NCI-H2107 (cell line): ENCODE results near the gene SMIM5.

ENCODE experiments used
- DNase-seq: peaks from one replicate; lab custom pipeline; 2025; lab: John Stamatoyannopoulos, UW

The SMIM5 gene

DNA sequence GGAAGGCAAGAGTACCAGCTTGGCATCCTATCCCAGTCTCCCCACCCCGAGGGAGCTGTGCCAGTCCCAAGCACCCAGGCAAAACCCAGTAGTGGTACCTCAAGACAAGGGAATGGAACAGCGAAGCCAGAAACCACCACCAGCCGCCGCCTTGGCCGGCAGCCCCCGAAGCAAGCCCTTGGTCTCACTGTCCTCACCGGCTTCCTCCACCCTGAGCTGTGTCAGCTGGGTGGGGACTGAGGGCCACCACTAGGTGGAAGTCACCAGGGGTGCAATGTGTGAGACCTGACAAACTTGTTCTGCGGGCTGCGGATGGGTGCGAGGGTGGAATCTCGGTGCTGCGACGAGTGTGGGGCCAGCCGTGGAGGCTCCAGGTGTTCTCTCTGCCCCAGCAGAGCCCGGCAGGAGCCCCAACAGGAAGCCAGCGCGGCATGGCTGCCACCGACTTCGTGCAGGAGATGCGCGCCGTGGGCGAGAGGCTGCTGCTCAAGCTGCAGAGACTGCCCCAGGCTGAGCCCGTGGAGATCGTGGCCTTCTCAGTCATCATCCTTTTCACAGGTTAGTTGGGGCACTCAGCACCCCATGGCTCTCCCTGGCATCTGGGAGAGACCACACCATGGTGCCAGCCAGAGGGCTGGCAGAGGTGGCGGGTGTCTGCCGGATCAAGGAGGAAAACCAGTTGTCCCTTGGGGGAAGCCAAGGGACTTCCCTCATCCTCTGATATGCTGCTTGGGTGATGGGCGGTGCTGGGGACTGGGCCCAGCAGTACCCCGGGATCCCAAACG, 6.7 kb downstream of the SMIM5 start:
- no peak for DNase-seq

DNA sequence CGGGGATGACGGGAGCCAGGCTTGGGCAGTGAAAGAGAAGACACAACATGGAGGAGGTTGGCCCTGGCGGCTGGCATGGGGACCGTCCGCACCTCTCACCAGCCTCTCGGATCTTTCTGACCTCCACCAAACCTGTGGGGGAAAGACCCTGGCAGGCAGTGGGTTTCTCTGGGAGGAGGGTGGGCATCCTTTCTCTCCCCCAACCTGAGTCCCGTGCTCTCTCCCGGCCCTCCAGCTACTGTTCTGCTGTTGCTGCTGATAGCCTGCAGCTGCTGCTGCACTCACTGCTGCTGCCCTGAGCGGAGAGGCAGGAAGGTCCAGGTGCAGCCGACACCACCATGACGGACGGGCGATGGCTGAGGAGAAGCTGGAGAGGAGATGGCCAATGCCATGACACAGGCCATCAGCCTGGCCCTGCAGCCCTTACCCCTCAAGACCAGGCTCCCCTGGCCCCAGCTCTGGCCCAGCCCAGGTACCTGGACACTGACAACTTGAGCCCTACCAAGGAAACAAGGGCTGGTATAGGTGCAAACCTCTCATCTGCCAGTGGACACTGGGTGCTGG, 7.4 kb downstream of the SMIM5 start:
- no peak for DNase-seq

DNA sequence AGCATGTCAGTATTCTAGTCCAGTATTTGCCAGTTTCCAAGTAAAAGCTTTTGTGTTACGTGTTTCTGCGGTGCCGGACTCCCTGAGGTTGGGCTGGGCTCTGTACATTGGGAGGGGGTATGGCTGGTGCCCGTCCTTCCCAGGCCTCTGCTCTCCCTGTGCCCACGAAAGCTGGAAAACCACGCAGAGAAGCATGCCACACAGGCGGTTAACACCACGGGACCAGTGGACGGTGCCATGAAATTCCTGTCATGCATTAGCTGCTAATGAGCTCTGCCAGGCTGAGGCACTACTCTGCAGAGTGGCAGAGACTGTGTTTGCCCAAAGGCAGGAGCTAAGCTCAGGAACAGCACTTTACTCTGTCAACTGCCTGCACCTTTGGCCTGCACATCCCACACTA, 8.1 kb downstream of the SMIM5 start:
- no peak for DNase-seq

DNA sequence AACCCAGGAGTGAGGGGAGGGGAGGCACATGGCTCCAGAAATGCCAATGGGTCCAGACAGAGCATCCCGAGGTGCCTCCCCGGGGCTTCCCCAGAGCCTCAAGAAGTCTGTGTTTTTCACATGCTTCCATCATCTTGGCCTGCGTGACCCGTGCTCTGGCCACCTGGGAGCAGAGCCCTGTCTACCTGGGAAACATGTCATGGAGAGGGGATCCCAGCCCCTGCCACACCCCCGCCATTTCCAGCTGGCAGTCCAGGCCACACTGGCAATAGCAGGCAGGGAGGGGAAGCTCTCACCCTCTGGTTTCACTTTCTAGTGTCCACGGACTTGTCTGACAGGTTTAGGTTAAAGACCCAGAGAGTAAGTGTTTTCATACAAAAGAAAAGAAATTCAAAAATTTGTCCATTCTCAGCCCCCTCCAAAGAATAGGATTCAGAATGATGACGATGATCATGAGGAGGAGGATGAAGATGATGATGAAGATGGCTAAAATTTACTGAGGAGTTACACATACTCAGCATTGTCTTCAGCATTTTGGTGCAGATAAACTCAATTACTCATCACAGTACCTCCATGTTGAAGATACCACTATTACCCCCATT, 9.0 kb downstream of the SMIM5 start:
- DNase-seq = no peak

DNA sequence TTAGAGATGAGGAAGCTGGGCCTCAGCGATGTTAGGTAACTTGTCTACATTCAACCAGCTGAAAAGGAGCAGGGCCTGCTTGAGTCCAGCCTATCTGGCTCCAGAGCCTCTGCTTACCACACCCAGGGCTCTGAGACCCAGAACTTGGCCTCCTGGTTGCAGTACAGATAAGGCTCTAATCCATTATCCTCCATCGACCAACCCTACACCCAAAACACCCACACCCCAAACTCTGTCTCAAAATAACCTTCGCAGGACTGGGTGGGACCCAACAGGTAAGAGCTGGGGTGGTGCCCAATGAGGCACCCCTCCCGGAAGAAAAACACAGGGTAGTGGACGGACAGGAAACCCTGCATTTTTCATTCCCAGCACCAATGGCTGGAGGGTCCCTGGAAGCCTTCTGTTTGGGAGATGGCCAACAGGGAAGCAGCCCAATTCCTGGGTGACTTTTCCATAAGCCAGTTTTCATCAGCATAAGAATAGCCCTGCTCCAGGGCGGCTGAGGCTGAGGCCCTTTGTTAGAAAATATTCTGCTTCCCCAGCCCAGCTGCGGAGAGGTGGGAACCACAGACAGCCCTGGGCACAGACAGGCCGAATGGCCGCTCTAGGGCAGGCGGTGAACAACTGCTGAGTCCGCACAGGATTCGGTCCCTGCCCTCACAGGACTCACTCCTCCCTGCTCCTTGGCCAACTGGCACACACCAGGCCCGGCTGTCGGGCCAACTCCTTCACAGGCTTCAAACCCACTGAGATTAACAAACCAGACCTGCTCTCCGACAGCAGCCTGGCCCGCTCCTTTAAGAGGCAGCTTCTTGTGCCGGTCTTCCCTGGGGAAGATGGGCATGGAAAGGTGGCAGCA, 9.8 kb downstream of the SMIM5 start:
- DNase-seq = no peak

DNA sequence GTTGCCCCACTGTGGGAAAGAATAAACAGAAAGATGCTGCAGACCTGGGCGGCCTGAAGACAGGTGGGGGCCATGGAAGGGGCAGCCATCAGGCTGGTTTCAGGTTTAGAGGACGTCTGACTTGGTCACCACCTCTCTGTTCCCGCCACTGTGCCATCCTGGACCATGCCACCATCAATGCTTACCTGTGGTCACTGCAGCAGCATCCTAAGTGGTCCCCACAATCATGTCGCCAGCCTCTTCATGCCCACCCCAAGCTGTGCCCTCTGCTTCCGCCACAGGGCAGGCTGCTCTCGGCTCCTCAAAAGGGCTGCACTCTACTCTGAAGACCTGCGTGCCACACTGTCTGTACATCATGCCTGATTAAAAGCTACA, 10.4 kb downstream of the SMIM5 start:
- DNase-seq = no peak

DNA sequence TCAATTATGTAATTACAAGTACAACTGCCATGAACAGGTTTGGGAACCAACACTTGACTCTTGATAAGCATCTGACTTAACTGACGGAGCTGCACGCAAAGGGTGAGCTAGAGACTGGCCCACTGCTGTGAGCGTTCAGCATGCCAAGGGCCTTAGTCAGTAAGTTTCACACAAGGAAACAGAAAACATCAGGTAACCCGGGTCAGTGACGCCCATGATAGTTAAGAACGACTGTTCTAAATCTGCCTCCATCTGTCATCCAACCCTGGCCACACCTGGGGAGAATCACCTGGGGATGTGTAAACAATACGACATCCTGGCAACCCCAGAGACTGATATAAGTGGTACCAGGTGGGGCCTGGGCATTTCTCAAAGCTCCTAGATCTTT, 12.3 kb downstream of the SMIM5 start:
- no peak for DNase-seq

DNA sequence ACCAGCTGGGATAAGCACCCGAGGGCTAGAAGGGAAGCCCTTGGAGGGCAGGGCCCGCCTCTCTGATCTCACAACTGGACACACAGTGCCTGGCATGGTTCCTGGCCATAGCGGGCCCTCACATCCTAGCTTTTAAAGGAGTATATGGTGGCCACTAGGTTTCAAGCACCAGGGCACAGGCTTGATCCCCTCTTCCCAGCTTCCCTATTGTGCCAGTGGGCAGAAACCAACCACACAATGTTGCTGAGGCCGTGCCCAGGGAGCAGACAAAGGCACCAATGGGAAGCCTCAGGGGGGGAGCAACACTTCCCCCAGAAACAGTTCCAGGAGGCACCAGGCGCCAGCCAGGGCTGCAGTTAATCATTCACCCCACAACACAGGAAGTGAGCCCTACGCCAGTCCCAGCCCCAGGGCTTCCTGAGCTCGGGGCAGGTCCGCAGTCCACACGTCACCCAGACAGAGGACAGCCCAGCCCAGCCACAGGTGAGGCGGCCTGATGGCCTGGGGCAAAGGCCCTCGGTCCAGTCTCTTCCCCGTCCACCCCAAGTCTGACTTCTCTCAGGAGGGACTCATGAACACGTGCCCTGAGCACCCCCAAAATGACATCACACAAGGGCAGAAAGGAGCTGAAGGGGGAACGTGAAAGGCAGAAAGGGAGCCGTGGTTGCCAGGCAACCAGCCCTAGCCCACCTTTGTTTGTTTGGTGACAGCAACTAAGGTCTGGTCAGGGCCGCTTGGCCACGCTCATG, 12.8 kb downstream of the SMIM5 start:
- DNase-seq = no peak

DNA sequence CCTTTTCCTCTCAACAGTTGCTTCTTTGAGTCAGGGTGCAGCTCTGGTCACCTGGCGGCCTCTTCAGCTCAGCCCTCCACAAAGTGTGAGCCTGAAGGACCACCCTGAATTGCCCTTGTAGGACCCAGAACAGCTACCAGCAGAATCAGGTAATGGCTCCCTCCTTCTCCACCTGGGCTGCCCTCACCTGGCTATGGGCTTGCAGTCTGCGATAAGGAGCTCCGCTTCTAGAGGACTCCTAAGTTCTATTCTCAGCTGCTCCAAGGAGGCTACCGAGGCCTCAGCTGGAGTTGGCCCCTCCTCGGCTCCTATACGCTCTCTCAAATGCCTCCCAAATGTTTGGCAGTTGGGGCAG, 13.4 kb downstream of the SMIM5 start:
- no peak for DNase-seq

DNA sequence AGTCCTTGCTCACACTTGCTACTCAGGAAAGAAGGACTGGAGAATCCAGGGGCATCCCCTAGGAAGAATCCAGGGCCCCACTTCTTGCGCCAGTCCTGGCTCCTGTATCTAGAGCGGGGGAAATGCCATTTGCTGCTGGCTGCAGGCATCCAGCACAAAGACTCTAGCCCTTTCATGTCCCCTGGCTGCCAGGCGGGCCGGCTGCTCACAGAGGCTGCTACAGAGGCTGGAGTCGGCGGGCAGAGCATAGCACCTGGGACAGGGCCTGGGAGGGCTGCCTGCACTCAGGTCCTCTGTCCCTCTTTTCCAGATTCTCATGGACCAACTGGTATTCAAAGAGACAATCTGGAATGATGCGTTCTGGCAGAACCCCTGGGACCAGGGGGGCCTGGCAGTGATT, 13.8 kb downstream of the SMIM5 start:
- DNase-seq = no peak

DNA sequence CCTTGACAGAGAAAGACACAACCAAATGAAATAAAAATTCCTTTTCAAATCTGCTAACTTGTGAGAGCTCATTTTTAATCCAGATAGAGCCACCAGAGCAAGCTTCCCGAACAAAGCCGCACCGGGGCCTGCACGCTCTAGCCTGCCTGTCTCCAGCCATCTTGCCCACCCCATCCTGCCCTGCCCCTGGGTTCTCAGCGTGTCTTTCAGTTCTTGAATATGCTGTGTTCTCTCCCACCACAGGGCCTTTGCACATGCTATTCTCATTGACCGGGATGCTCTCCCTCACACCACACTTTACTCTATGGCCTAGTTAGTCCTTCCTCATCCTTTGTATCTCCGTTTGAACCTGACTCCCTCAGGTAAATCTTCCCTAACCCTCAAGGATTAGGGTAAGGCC, 14.7 kb downstream of the SMIM5 start:
- no peak for DNase-seq

DNA sequence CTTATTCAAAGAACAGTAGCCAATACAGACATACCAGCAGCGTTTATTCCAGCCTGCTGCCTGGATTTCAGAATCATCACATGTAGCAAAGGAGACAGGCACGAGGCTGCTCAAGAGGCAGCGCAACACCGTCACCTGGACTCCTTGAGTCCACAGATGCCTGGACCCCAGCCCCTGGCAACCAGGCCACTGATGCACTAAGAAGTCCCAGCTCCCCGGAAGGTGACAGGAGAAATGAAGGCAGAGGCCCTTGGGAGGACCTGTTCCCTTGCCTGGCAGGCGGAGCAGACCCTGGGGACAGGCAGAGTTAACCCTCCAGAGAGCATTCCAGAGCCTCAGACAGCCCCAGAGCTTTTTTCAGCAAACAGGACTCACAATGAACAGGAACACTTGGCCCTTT, 16.5 kb downstream of the SMIM5 start:
- DNase-seq = no peak

DNA sequence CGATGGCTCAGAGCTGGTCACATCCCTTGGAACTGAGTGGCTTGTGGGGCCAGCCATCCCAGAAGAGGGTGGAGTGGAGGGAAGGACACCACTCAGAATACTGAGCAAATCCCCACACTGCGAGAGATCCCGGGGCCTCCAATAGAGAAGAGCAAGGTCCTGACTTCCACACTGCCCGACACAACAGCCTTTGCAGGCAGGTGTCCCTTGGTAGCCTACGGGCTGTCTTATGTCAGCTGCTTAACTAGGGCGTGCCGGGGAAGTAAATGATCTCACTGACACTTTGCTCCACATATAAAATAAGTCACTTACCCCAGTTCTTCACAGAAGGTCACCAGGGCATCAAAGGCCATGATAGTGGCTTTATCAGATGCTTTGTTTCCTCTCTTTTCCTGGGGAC, 17.6 kb downstream of the SMIM5 start:
- DNase-seq = no peak

DNA sequence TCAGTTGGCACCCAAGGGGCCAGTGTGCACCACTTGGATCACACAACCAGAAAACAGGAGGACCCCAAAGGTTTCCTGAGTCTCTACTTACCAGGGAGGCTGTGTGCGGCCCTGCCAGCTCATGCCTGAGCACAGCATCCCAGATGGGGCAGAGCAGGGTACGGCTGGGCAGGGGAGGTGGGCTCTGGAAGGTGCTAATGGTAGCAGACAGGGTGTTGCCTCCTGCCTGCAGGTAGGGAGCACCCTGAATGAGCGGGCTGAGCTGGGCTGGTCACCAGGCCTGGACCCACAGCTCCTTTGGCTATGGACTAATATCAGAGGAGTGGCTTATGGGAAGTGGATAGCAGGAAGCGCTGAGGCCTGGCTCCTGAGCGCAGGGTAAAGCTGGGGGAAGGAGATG, 19.1 kb downstream of the SMIM5 start:
- DNase-seq = no peak

DNA sequence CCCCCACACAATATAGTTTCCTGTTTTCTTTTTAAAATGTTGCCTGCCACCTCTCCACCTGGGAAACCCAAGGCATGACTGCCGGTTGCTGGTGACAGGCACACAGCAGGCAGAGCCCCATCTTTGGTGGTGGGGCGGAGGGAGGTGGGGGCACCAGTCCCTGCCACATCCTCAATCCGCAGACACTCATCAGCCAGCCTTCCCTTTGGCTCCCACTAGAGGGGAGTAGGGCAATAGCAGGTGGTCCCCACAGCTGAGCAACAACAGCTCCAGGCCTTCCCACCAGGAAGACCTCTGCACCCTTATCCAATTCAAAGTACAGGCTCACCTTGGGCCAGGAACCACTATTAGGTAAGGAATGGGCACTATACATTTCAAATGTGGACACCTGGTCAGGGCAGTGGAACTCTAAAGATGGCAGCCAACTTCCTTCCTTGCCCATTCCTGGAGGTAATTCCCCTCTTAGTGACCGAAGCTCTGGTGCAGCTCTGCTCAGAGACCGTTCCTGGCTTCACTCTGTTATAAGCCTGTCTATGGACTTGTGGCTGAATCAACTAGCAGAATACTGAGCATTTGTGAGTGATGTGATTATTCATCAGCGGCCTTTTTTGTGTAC, 19.8 kb downstream of the SMIM5 start:
- DNase-seq = no peak

DNA sequence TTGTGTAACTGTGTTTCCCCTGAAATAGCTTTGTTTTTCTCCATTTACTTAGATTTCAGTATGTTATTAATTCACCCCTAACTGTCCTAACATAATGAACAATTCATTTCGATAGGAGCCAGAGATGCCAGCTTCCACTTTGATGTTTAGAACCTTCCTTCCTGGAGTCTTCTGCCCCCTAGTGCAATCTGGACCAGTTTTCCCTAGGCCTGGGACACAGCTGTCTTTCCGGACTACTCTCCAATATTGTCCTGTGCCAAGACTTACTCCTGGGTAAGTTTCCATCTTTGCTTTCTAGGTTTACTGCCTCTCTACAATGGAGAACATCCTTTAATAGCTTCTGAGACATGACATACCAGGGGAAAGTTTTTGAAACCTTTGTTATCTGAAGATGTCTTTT, 20.9 kb downstream of the SMIM5 start:
- DNase-seq = no peak

DNA sequence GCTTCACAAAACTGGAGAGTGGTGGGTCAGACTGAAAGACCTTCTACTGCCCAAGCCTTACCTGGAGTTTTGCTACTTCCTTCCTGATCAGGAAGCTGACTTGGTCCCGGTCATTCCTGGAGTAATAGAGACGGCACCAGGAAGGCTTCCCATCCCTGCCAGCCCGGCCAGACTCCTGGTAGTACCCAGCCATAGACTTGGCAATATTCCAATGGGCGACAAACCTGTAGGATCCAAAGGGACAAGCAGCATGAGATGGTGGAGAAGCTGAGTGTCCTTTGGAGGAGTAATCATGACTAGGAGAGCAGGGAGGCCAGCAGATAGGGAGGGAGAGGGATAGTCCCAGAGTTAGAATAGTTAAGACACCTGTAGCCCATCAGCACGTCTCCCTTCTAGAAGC, 25.0 kb downstream of the SMIM5 start:
- DNase-seq = no peak

DNA sequence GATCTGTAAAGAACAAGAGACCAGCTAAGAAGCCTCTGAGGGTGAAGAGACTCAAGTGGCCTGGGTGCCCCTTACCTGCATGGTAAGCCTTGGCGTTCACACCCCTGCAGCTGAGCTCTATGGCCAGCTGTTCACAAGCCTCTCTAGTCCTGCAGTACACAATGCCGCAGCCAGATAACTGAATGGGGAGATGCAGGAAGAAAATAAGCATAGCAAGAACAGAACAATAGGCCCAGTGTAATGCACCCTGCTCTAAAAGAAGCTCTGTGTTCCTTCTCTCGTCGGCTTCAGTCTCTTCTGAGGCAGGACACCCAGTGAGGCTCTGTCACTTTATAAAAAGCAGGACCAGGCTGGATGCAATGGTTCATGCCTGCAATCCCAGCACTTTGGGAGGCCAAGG, 28.3 kb downstream of the SMIM5 start:
- no peak for DNase-seq

DNA sequence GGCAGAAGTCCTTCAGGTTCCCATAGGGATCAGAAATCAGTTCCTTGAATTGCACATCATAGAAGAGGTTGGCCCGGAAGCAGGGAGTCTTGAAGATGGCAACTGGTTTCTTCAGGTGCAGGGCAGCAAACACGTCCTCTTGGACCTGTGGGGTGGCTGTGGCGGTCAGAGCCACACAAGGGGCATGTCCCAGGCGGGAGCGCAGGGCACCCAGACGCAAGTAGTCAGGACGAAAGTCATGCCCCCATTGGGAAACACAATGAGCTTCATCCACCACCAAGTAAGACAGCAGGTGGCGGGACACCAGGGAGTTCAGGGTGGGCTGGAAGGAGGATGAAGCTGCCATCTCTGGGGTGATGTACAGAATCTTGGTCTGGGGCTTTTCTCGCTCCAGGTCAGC, 29.3 kb downstream of the SMIM5 start:
- DNase-seq = no peak

DNA sequence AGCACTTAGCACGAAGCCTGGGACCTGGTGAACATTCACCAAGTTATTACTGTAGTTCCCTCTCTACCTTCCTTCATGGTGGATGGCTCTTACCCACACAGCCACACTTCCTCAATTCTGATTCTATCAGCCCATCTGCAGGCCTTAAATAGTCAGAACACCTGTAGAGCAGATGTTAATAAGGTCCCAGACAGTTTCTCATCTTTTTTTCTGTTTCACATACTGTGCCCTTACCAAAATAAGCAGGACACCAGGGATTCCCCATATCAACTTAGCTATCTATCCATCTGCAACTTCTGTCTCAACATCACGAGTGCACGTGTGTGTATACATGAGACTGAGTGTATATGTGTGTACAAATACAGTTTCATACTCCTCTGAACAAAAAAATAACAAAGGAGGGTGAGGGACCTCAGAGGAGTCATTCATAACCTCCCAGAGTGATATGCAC, 30.9 kb downstream of the SMIM5 start:
- DNase-seq = no peak

DNA sequence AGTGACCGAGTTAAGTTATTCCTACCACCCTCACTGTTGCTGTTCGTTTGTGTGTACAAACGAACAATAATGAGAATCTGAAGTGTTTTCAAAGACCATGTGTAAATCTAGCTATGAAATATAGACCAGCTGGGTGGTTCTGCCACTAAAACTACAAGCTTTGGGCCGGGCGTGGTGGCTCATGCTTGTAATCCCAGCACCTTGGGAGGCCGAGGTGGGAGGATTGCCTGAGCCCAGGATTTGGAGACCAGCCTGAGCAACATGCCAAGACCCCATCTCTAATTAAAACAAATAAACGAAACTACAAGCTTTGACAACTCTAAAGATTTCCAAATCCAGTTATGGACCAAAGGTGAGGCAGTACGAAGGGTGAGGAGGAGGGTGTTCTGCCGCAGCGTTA, 32.7 kb downstream of the SMIM5 start:
- no peak for DNase-seq
